A549 treated with dexamethasone at 1 μM for 4 hours (cell line): ENCODE data around the gene LCLAT1. TPM values are rescaled to one million over a fixed set of nuclear protein-coding genes. Genes with fewer than 3 reads are reported as not detected.

Experiments used
- total RNA-seq: library from RNA; stranded (reverse); fragments of 200-300 nt; extraction: Qiagen RNA extraction; gene quantifications from 5 replicates; pipeline ENCODE4 v1.2.3, GENCODE V29; 2022

LCLAT1 gene
- total RNA-seq = 15.4 to 26.5 TPM (median 25.1 TPM) in 5 replicates

DNA sequence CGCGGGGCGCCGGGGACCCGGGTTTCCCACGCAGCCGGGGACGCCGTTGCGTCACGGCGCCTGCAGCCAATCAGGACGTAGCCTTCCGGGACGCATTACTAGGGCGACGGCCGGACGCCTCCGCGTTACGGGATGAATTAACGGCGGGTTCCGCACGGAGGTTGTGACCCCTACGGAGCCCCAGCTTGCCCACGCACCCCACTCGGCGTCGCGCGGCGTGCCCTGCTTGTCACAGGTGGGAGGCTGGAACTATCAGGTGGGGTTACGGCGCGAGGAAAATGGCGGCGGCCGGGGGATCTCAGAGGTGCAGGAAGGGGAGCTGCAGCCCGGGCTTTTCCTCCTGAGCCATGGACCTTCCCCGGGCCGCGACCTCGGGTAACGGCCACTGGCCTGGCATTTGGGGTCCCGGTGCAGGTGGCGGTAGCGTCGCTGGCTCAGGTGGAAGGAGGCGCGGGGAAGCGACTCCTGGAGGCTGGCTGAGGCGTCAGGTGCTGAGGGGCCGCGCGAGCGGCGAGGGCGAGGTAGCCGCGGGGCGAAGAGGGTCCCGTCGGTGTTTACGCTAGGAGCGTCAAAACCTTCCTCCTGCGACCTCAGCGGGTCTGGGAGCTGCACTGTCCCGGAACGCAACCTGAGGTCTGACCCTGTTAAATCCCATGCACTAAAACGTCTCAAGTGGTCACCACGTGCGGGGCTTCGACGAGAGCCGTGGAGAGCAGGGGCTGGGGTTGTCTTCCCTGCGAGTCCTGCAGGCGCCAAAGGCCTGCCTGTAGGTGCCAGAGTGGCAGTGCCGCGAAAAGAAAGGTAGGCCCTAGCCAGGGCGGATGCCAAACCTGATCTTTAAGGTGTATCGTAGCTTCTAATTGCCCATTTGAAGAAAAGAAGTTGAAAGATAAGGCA lies at the start of gene LCLAT1:
Gene LCLAT1 (plus strand): TSS at position 98 of the 897 bp plus-strand sequence. CDS start 78,345 bp downstream, outside the sequence.

Other genes with a start within 250 kb of the LCLAT1 start
- gene LBH, start 215.7 kb upstream of the LCLAT1 start, total RNA-seq = 109 to 189 TPM (median 158 TPM) in 5 replicates